Inflammatory macrophage treated with lipopolysaccharide for 4 hours (primary cell): ENCODE data around the gene ADAMTS17.

ENCODE experiments used
- DNase-seq: peaks from one replicate; pipeline ENCODE4 v3.0.0-alpha.2; 2020

Gene ADAMTS17

GRCh38 chr15:100121285-100121684, 220.5 kb downstream of the ADAMTS17 start:
- no peak for DNase-seq

- DNase-seq = no peak
Measured at GRCh38 chr15:100120111-100120510, 221.7 kb downstream of the ADAMTS17 start.

GRCh38 chr15:100118546-100118945, 223.2 kb downstream of the ADAMTS17 start:
- no peak for DNase-seq

GRCh38 chr15:100116416-100117190, 225.2 kb downstream of the ADAMTS17 start:
- no peak for DNase-seq

GRCh38 chr15:100115711-100116090, 226.1 kb downstream of the ADAMTS17 start:
- DNase-seq = no peak

- no peak for DNase-seq
Measured at GRCh38 chr15:100115066-100115710, 226.6 kb downstream of the ADAMTS17 start.

- no peak for DNase-seq
Measured at GRCh38 chr15:100114571-100114970, 227.2 kb downstream of the ADAMTS17 start.

GRCh38 chr15:100114100-100114499, 227.7 kb downstream of the ADAMTS17 start:
- no peak for DNase-seq

GRCh38 chr15:100113351-100114080, 228.3 kb downstream of the ADAMTS17 start:
- DNase-seq = no peak

GRCh38 chr15:100112636-100113305, 229.0 kb downstream of the ADAMTS17 start:
- DNase-seq = no peak

- DNase-seq = no peak
Measured at GRCh38 chr15:100112061-100112420, 229.7 kb downstream of the ADAMTS17 start.

- DNase-seq = no peak
Measured at GRCh38 chr15:100111125-100112060, 230.4 kb downstream of the ADAMTS17 start.

GRCh38 chr15:100109486-100110035, 232.2 kb downstream of the ADAMTS17 start:
- DNase-seq = no peak

GRCh38 chr15:100108846-100109245, 232.9 kb downstream of the ADAMTS17 start:
- DNase-seq = no peak

- no peak for DNase-seq
Measured at GRCh38 chr15:100108346-100108745, 233.4 kb downstream of the ADAMTS17 start.

GRCh38 chr15:100107606-100108225, 234.1 kb downstream of the ADAMTS17 start:
- no peak for DNase-seq

- no peak for DNase-seq
Measured at GRCh38 chr15:100107151-100107550, 234.6 kb downstream of the ADAMTS17 start.

- no peak for DNase-seq
Measured at GRCh38 chr15:100106732-100107131, 235.0 kb downstream of the ADAMTS17 start.

GRCh38 chr15:100105101-100105500, 236.7 kb downstream of the ADAMTS17 start:
- no peak for DNase-seq

GRCh38 chr15:100104245-100104644, 237.5 kb downstream of the ADAMTS17 start:
- no peak for DNase-seq

- DNase-seq = no peak
Measured at GRCh38 chr15:100103828-100104227, 237.9 kb downstream of the ADAMTS17 start.
